ENCODE data around the gene TSGA10IP. TPM values are rescaled to one million over a fixed set of nuclear protein-coding genes. Genes with fewer than 3 reads are reported as not detected.

The TSGA10IP gene
- total and polyA plus RNA-seq, 10 of the 15 experiments (the other 5 are each of a cell fraction or from before 2014, with no cell fraction given), result not detected

DNA sequence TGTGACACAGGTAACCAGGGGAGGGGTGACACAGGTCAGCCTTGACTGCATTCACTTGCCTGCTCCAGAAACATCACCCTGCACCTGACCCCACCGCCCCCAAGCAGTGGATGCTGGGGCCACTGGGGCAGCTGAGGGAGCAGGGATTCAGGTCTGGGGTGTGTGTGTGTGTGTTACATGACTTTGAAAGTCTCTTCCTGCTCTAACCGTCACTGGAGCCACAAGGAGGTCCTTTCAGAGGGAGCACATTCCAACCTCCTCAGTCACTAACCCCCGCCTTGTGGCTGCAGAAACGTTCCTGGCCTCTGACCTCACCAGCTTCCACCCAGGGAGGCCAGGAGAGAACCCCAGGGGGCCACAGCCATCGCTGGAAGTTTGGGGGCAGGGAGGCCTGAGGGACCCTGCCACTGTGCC, 42.2 kb upstream of the TSGA10IP start:
- Histone ChIP-seq H3K4me2 (ENCODE audit: control insufficient read depth, insufficient read depth) (no peak overlapping the region), H2AFZ (ENCODE audit: control insufficient read depth, low read depth, low read length) (no peak overlapping the region), H3K9me3 (replicated peaks; ENCODE audit: control insufficient read depth, insufficient read depth, low read length) (no peaks in the 10 kb centered on the region), H3K27me3 (replicated peaks in 1 of 2; ENCODE audit: control insufficient read depth in 2 of 2, insufficient read depth in 2 of 2, low read length in 1 of 2) (no peaks in the 10 kb centered on the region; a peak in 1 of 4 replicates), H3K36me3 (ENCODE audit: control insufficient read depth in 2 of 2, insufficient read depth in 2 of 2, low read length in 1 of 2) (no peaks in the 10 kb centered on the region), H3K4me3 (no peak overlapping the region), H4K20me1 (ENCODE audit: control insufficient read depth, insufficient read depth) (no peaks in the 10 kb centered on the region), H3K79me2 (ENCODE audit: control insufficient read depth, insufficient read depth, low read length) (peaks cover 9% of the 10 kb centered on the region), H3K9ac (ENCODE audit: control insufficient read depth, insufficient read depth, low read length) (no peak overlapping the region), H3K27ac (ENCODE audit: control insufficient read depth, insufficient read depth) (no peak overlapping the region), H3K4me1 (ENCODE audit: control insufficient read depth, insufficient read depth, low read length) (no peaks in the 10 kb centered on the region)
- BruUV-seq (replicated peaks), result no TSS peak
- no peak for TF ChIP-seq CREB1 (IDR thresholded peaks at IDR 0.05; ENCODE audit: low read depth)
- no peak for TF ChIP-seq HDAC2 (IDR thresholded peaks at IDR 0.05)
- no peak for TF ChIP-seq RUNX3 (IDR thresholded peaks at IDR 0.05; ENCODE audit: low read length)
- TF ChIP-seq RAD21 (IDR thresholded peaks at IDR 0.05; ENCODE audit: insufficient read depth, low read depth, low read length), result no peak
- TF ChIP-seq TCF7 (IDR thresholded peaks at IDR 0.05; ENCODE audit: borderline replicate concordance), result no peak
- no peak for TF ChIP-seq HDGF (IDR thresholded peaks at IDR 0.05)
- TF ChIP-seq, protein P1, sequence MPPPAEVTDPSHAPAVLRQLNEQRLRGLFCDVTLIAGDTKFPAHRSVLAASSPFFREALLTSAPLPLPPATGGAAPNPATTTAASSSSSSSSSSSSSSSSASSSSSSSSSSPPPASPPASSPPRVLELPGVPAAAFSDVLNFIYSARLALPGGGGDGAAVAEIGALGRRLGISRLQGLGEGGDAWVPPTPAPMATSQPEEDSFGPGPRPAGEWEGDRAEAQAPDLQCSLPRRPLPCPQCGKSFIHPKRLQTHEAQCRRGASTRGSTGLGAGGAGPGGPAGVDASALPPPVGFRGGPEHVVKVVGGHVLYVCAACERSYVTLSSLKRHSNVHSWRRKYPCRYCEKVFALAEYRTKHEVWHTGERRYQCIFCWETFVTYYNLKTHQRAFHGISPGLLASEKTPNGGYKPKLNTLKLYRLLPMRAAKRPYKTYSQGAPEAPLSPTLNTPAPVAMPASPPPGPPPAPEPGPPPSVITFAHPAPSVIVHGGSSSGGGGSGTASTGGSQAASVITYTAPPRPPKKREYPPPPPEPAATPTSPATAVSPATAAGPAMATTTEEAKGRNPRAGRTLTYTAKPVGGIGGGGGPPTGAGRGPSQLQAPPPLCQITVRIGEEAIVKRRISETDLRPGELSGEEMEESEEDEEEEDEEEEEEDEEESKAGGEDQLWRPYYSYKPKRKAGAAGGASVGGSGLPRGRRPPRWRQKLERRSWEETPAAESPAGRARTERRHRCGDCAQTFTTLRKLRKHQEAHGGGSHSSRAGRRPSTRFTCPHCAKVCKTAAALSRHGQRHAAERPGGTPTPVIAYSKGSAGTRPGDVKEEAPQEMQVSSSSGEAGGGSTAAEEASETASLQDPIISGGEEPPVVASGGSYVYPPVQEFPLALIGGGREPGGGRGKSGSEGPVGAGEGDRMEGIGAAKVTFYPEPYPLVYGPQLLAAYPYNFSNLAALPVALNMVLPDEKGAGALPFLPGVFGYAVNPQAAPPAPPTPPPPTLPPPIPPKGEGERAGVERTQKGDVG (CRISPR knock-in tag; IDR thresholded peaks at IDR 0.05), result no peak
- TF ChIP-seq NR2C1 (IDR thresholded peaks at IDR 0.05), result no peak
- no peak for TF ChIP-seq ASH2L (IDR thresholded peaks at IDR 0.05; ENCODE audit: borderline replicate concordance, low read depth)
- TF ChIP-seq JUNB (IDR thresholded peaks at IDR 0.05), result no peak
- no peak for TF ChIP-seq EZH2 (IDR thresholded peaks at IDR 0.05; ENCODE audit: borderline replicate concordance, control insufficient read depth, low read depth, low read length)
- TF ChIP-seq MEF2A (IDR thresholded peaks at IDR 0.05; ENCODE audit: insufficient read depth, low read depth, low read length), result no peak
- TF ChIP-seq SP1 (IDR thresholded peaks at IDR 0.05; ENCODE audit: low read depth, low read length), result no peak
- no peak for TF ChIP-seq PML (IDR thresholded peaks at IDR 0.05; ENCODE audit: low read length)
- TF ChIP-seq CBX3 (IDR thresholded peaks at IDR 0.05; ENCODE audit: borderline replicate concordance, low read depth), result no peak
- TF ChIP-seq NFYA (IDR thresholded peaks at IDR 0.05; ENCODE audit: borderline replicate concordance, low read depth, low read length), result no peak
- TF ChIP-seq YBX1 (IDR thresholded peaks at IDR 0.05), result no peak
- TF ChIP-seq MTA3 (IDR thresholded peaks at IDR 0.05; ENCODE audit: borderline replicate concordance, low read length), result no peak
- ChIA-PET SMC1A (ENCODE audit: uncharacterized antibody, unreplicated experiment) (interaction anchor here (0.6 to 5.6 kb wide), 2 partner anchors 10 to 14 kb away, joined by 3 to 47 read pairs; partner anchors contain the start of genes CCDC85B and FIBP), POLR2A (interaction anchor here (2.4 to 4.9 kb wide), 2 partner anchors 12 to 18 kb away, joined by 5 to 67 read pairs; partner anchors contain the start of genes CCDC85B and FIBP), CTCF (no interaction called here), RAD21 (ENCODE audit: unreplicated experiment) (no interaction called here)
- DNase-seq (ENCODE audit: low read depth, low spot score), result no peak
- 22% methylated on average over 5 of the region's 5 CpGs for WGBS (ENCODE audit: insufficient coverage, insufficient replicate concordance, low lambda C conversion rate, missing lambda C conversion rate)
- no peak for FAIRE-seq
- intact Hi-C loops (cut with micrococcal nuclease; ENCODE audit: unreplicated experiment) (no loop called here), in situ Hi-C loops (cut with MboI) (no loop called here)
- no peak for ATAC-seq
